OCI-LY1 (cell line): Measurements from ENCODE around the gene ZNF557.
"Not testable (repeated sequence)": the region's sequence is repeated elsewhere in the genome, so short reads cannot be mapped to it uniquely, and the experiment has no call there.

Experiments used
- H2AFZ ChIP-seq: fragments of 200-600 bp; sonication (generic), shearing (Covaris generic); 2 replicates; pipeline ENCODE4 v1.6.0; 2014; ENCODE audit warnings: antibody characterized with exemption, mild to moderate bottlenecking, low read length
- H3F3A ChIP-seq: fragments of 200-600 bp; sonication (generic), shearing (Covaris generic); 2 replicates; pipeline ENCODE4 v1.6.0; 2014; ENCODE audit warnings: mild to moderate bottlenecking, antibody characterized with exemption, low read length, moderate library complexity; ENCODE audit not compliant: insufficient read depth
- H3K27ac ChIP-seq: fragments of 200-600 bp; sonication (generic); 2 replicates; pipeline ENCODE4 v1.5.1; 2014; ENCODE audit warnings: low read length, mixed run types, mild to moderate bottlenecking, low read depth; ENCODE audit not compliant: poor library complexity, severe bottlenecking
- H3K27me3 ChIP-seq: fragments of 200-600 bp; sonication (generic); 2 replicates; pipeline ENCODE4 v1.6.0; 2014; ENCODE audit warnings: antibody characterized with exemption, mild to moderate bottlenecking, low read length, moderate library complexity; ENCODE audit not compliant: insufficient read depth
- H3K36me3 ChIP-seq: fragments of 200-600 bp; sonication (generic); 2 replicates; pipeline ENCODE4 v1.6.1; 2014; ENCODE audit warnings: mild to moderate bottlenecking, antibody characterized with exemption, low read length, moderate library complexity, mixed read lengths; ENCODE audit not compliant: insufficient read depth
- H3K4me1 ChIP-seq: fragments of 200-600 bp; sonication (generic); 2 replicates; pipeline ENCODE4 v1.5.1; 2014; ENCODE audit warnings: mild to moderate bottlenecking, low read length, moderate library complexity; ENCODE audit not compliant: insufficient read depth, severe bottlenecking
- H3K4me2 ChIP-seq: fragments of 200-600 bp; sonication (generic), shearing (Covaris generic); 2 replicates; pipeline ENCODE4 v1.6.1; 2014; ENCODE audit warnings: low read length
- H3K4me3 ChIP-seq: fragments of 200-600 bp; sonication (generic); 2 replicates; pipeline ENCODE4 v1.5.1; 2014; ENCODE audit warnings: low read length, low read depth, mild to moderate bottlenecking, mixed read lengths; ENCODE audit not compliant: poor library complexity, severe bottlenecking
- H3K79me2 ChIP-seq: fragments of 200-600 bp; shearing (Covaris generic); 2 replicates; pipeline ENCODE4 v1.6.1; 2016; ENCODE audit warnings: mixed run types, low read length, mixed read lengths; ENCODE audit not compliant: insufficient read depth
- H3K9ac ChIP-seq: fragments of 200-600 bp; sonication (generic), shearing (Covaris generic); 2 replicates; pipeline ENCODE4 v1.6.1; 2014; ENCODE audit warnings: mild to moderate bottlenecking, low read length, mixed read lengths
- H3K9me2 ChIP-seq: fragments of 200-600 bp; sonication (generic), shearing (Covaris generic); 2 replicates; pipeline ENCODE4 v1.6.1; 2014; ENCODE audit warnings: low read depth, mild to moderate bottlenecking, low read length, mixed read lengths
- H3K9me3 ChIP-seq: fragments of 200-600 bp; shearing (Covaris generic); 2 replicates; pipeline ENCODE4 v1.6.1; 2014; ENCODE audit warnings: low read length, mixed read lengths
- H4K20me1 ChIP-seq: fragments of 200-600 bp; sonication (generic), shearing (Covaris generic); 2 replicates; pipeline ENCODE4 v1.6.0; 2016; ENCODE audit warnings: mild to moderate bottlenecking, low read length; ENCODE audit not compliant: insufficient read depth

Gene ZNF557

GRCh38 chr19:7049021-7049420 lies 20.5 kb upstream of the ZNF557 start, which contains the start of gene MBD3L2:
MBD3L2 (plus strand) TSS chr19:7049321; CDS start chr19:7049374, 53 bp downstream.
- H3K9me3 ChIP-seq, H3K9me2 ChIP-seq, H3K79me2 ChIP-seq, H3F3A ChIP-seq, H3K4me2 ChIP-seq, H4K20me1 ChIP-seq, H3K36me3 ChIP-seq, H3K27me3 ChIP-seq, H2AFZ ChIP-seq, H3K4me3 ChIP-seq, H3K9ac ChIP-seq, H3K4me1 ChIP-seq, H3K27ac ChIP-seq: not testable (repeated sequence)

- H3K36me3 ChIP-seq, H3K79me2 ChIP-seq, H3K4me1 ChIP-seq, H3K4me3 ChIP-seq, H3K27ac ChIP-seq, H3K9ac ChIP-seq, H2AFZ ChIP-seq, H3K9me3 ChIP-seq, H3K9me2 ChIP-seq, H4K20me1 ChIP-seq, H3K4me2 ChIP-seq, H3F3A ChIP-seq, H3K27me3 ChIP-seq: not testable (repeated sequence)
These were observed 18.1 kb upstream of the ZNF557 start for GRCh38 chr19:7051421-7051820.

- H3K36me3 ChIP-seq = not testable (repeated sequence)
These were observed 16.6 kb upstream of the ZNF557 start for GRCh38 chr19:7052896-7053295.

GRCh38 chr19:7054635-7055368 lies 14.7 kb upstream of the ZNF557 start:
- H3K9me2 ChIP-seq, H3K36me3 ChIP-seq, H3K4me3 ChIP-seq, H3K9ac ChIP-seq, H3K79me2 ChIP-seq, H3K4me2 ChIP-seq, H2AFZ ChIP-seq, H4K20me1 ChIP-seq, H3K27ac ChIP-seq, H3K27me3 ChIP-seq, H3K9me3 ChIP-seq, H3F3A ChIP-seq, H3K4me1 ChIP-seq: not testable (repeated sequence)

More at GRCh38 chr19:7052896-7053295, 16.6 kb upstream of the ZNF557 start:
- H2AFZ ChIP-seq, H4K20me1 ChIP-seq, H3K79me2 ChIP-seq, H3K4me1 ChIP-seq, H3K4me3 ChIP-seq, H3K4me2 ChIP-seq, H3K27me3 ChIP-seq, H3K27ac ChIP-seq, H3F3A ChIP-seq, H3K9ac ChIP-seq, H3K9me2 ChIP-seq, H3K9me3 ChIP-seq: not testable (repeated sequence)

GRCh38 chr19:7055679-7056078 lies 13.8 kb upstream of the ZNF557 start:
- not testable (repeated sequence) for H3K9me3 ChIP-seq, H3K9ac ChIP-seq, H3K27ac ChIP-seq, H4K20me1 ChIP-seq, H3K79me2 ChIP-seq, H2AFZ ChIP-seq, H3K4me3 ChIP-seq, H3K4me1 ChIP-seq, H3K9me2 ChIP-seq, H3F3A ChIP-seq, H3K27me3 ChIP-seq, H3K36me3 ChIP-seq, H3K4me2 ChIP-seq

GRCh38 chr19:7056371-7056770 lies 13.1 kb upstream of the ZNF557 start:
- H4K20me1 ChIP-seq, H2AFZ ChIP-seq, H3K79me2 ChIP-seq, H3K27ac ChIP-seq, H3K4me1 ChIP-seq, H3K27me3 ChIP-seq, H3K9me2 ChIP-seq, H3K4me3 ChIP-seq, H3K4me2 ChIP-seq, H3K9ac ChIP-seq, H3F3A ChIP-seq, H3K36me3 ChIP-seq, H3K9me3 ChIP-seq: not testable (repeated sequence)

- H3K79me2 ChIP-seq, H3K9ac ChIP-seq, H3K36me3 ChIP-seq, H3K9me3 ChIP-seq, H3K4me2 ChIP-seq, H3K27me3 ChIP-seq, H2AFZ ChIP-seq, H4K20me1 ChIP-seq, H3K4me3 ChIP-seq, H3K27ac ChIP-seq, H3K9me2 ChIP-seq, H3K4me1 ChIP-seq, H3F3A ChIP-seq: not testable (repeated sequence)
These were observed 10.9 kb upstream of the ZNF557 start, which contains the start of gene MBD3L3 for GRCh38 chr19:7058576-7058975. MBD3L3 (minus strand) TSS chr19:7058676; CDS start chr19:7058605, 71 bp downstream.

- H3K27ac ChIP-seq, H3K4me1 ChIP-seq, H3K79me2 ChIP-seq, H4K20me1 ChIP-seq, H3K9ac ChIP-seq, H3K36me3 ChIP-seq, H2AFZ ChIP-seq, H3K4me3 ChIP-seq, H3K9me3 ChIP-seq, H3F3A ChIP-seq, H3K4me2 ChIP-seq, H3K27me3 ChIP-seq, H3K9me2 ChIP-seq: not testable (repeated sequence)
These were observed 9.5 kb upstream of the ZNF557 start for GRCh38 chr19:7059977-7060376.
